Loucy (cell line): ENCODE measurements around the gene RIPOR2.

Experiments used
- EZH2phosphoT487 ChIP-seq: fragments of 200-600 bp; IDR thresholded peaks from 2 replicates; pipeline ENCODE4 v1.6.1; 2018; ENCODE audit warnings: antibody characterized with exemption, mild to moderate bottlenecking, moderate library complexity, borderline replicate concordance
- TF ChIP-seq, protein P1 (sequence below): fragments of 200-600 bp; sonication (generic); conservative IDR thresholded peaks from 2 replicates; pipeline ENCODE4 v1.5.1; 2014; ENCODE audit warnings: mild to moderate bottlenecking, antibody characterized with exemption, low read length

DNA sequence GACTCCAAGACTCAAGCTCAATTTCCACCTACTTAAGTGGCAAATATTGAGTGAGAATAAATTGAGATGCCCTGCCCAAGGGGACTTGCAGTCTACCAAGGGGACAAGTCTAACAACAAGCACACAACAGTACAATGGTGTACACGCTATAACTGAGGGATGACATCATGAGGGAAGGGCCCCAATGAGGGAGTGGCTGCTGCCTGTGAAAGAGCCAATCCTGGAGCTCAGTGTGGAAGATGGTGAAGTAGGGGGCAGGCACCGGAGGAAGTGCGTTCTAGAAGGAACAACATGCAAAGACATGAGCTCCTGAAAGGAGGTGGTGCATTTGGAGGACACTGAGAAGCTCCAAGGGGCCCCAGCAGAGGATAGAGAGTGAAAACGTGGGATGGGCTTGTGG, 90.2 kb downstream of the RIPOR2 start:
- TF ChIP-seq, protein P1, sequence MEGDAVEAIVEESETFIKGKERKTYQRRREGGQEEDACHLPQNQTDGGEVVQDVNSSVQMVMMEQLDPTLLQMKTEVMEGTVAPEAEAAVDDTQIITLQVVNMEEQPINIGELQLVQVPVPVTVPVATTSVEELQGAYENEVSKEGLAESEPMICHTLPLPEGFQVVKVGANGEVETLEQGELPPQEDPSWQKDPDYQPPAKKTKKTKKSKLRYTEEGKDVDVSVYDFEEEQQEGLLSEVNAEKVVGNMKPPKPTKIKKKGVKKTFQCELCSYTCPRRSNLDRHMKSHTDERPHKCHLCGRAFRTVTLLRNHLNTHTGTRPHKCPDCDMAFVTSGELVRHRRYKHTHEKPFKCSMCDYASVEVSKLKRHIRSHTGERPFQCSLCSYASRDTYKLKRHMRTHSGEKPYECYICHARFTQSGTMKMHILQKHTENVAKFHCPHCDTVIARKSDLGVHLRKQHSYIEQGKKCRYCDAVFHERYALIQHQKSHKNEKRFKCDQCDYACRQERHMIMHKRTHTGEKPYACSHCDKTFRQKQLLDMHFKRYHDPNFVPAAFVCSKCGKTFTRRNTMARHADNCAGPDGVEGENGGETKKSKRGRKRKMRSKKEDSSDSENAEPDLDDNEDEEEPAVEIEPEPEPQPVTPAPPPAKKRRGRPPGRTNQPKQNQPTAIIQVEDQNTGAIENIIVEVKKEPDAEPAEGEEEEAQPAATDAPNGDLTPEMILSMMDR = no peak
- TF ChIP-seq EZH2phosphoT487 = no peak
